HL-60 (cell line): Measurements from ENCODE around the gene ENPP3.

Source experiments
- POLR2AphosphoS5 ChIP-seq: IDR thresholded peaks from 2 replicates; pipeline ENCODE4 v1.6.1; 2012; ENCODE audit warnings: low read depth
- TF ChIP-seq, protein P1 (sequence below): IDR thresholded peaks from one replicate; pipeline ENCODE4 v1.5.1; 2011; ENCODE audit warnings: low read length, control low read depth, inconsistent platforms; ENCODE audit not compliant: insufficient read depth

DNA sequence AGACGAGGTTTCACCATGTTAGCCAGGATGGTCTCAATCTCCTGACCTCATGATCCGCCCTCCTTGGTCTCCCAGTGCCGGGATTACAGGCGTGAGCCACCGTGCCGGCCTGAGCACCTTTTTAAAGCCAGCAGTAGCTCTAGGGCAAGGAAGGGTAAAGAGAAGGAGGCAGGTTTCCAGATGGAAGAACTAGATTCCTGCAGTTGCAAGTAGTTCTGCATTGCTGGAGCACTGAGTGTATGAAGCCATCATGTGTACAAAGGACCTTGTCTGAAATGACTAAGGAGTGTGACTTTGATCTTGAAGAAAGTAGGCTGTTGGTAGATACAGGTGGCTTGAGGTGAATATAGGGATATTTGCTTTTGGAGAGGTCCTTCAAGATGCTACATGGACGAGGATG is 59.9 kb downstream of the ENPP3 start:
- TF ChIP-seq, protein P1, sequence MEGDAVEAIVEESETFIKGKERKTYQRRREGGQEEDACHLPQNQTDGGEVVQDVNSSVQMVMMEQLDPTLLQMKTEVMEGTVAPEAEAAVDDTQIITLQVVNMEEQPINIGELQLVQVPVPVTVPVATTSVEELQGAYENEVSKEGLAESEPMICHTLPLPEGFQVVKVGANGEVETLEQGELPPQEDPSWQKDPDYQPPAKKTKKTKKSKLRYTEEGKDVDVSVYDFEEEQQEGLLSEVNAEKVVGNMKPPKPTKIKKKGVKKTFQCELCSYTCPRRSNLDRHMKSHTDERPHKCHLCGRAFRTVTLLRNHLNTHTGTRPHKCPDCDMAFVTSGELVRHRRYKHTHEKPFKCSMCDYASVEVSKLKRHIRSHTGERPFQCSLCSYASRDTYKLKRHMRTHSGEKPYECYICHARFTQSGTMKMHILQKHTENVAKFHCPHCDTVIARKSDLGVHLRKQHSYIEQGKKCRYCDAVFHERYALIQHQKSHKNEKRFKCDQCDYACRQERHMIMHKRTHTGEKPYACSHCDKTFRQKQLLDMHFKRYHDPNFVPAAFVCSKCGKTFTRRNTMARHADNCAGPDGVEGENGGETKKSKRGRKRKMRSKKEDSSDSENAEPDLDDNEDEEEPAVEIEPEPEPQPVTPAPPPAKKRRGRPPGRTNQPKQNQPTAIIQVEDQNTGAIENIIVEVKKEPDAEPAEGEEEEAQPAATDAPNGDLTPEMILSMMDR = no peak
- TF ChIP-seq POLR2AphosphoS5 = no peak
